GM12892 (cell line): Measurements from ENCODE around the gene FCHO2.

Experiments
- POLR2A ChIP-seq: IDR thresholded peaks from 2 replicates; pipeline ENCODE4 v1.6.1; 2011; ENCODE audit warnings: low read depth, low read length, control low read depth
- POLR2AphosphoS5 ChIP-seq: IDR thresholded peaks from 2 replicates; pipeline ENCODE4 v1.6.1; 2011; ENCODE audit warnings: low read depth, low read length, control low read depth

- TF ChIP-seq POLR2AphosphoS5 (no peak), POLR2A (no peak)
These were observed 6.4 kb upstream of the FCHO2 start for GRCh38 chr5:72949481-72949880.
